AG10803 (cell line): ENCODE measurements around the gene SUPT3H.
A peak's percentile ranks its signal among the peaks of the same experiment; 100 is the strongest.

ENCODE experiments used
- DNase-seq: peaks from one replicate; pipeline ENCODE4 v3.0.0; 2010; ENCODE audit warnings: low read depth
- H3K4me3 ChIP-seq: 2 replicates; pipeline ENCODE4 v1.5.1; 2011; ENCODE audit warnings: mild to moderate bottlenecking, low read length, control low read depth
- CTCF ChIP-seq: conservative IDR thresholded peaks from 2 replicates; pipeline ENCODE4 v1.5.1; 2011; ENCODE audit warnings: mild to moderate bottlenecking, low read length, control low read depth, inconsistent platforms

Gene SUPT3H

GRCh38 chr6:45123023-45123422 is 254.7 kb downstream of the SUPT3H start:
- no peak overlapping the region for H3K4me3 ChIP-seq
- no peak for DNase-seq
- no peak for TF ChIP-seq CTCF

GRCh38 chr6:45118754-45119153 is 259.0 kb downstream of the SUPT3H start:
- no peak for DNase-seq
- TF ChIP-seq CTCF, result no peak
- no peak overlapping the region for H3K4me3 ChIP-seq

GRCh38 chr6:45116714-45117410 is 260.9 kb downstream of the SUPT3H start:
- DNase-seq, result peak; percentile 90
- no peak overlapping the region for H3K4me3 ChIP-seq
- TF ChIP-seq CTCF, result no peak

GRCh38 chr6:45115696-45116095 is 262.0 kb downstream of the SUPT3H start:
- peak; percentile 57 for DNase-seq
- no peak overlapping the region for H3K4me3 ChIP-seq
- TF ChIP-seq CTCF, result no peak

GRCh38 chr6:45112711-45113110 is 265.0 kb downstream of the SUPT3H start:
- TF ChIP-seq CTCF, result no peak
- DNase-seq, result peak; percentile 10

GRCh38 chr6:45109551-45109950 is 268.2 kb downstream of the SUPT3H start:
- no peak overlapping the region for H3K4me3 ChIP-seq
- TF ChIP-seq CTCF, result no peak
- no peak for DNase-seq

More at GRCh38 chr6:45112711-45113110, 265.0 kb downstream of the SUPT3H start:
- H3K4me3 ChIP-seq, result no peak overlapping the region

GRCh38 chr6:45105170-45105820 is 272.4 kb downstream of the SUPT3H start:
- no peak overlapping the region for H3K4me3 ChIP-seq
- TF ChIP-seq CTCF, result no peak
- DNase-seq, result no peak
